Ovary (tissue), 3 donors: ENCODE measurements around the gene FAM8A1.

ENCODE experiments used
- POLR2A ChIP-seq: fragments of 450-650 bp; IDR thresholded peaks from one replicate; pipeline ENCODE4 v1.6.1; 2017; ENCODE audit warnings: antibody characterized with exemption, mild to moderate bottlenecking, moderate library complexity
- TF ChIP-seq, protein P1 (sequence below), 3 donors: fragments of 450-650 bp in 2 of 3; fragments of 200-600 bp in 1 of 3; IDR thresholded peaks; one replicate each; pipeline versions ENCODE4 v1.5.1 to v1.8.0; 2016 to 2022; ENCODE audit warnings: antibody characterized with exemption in 3 of 3, mild to moderate bottlenecking in 1 of 3
- donor health status: DM: no; HTN: no; CAD: no.

DNA sequence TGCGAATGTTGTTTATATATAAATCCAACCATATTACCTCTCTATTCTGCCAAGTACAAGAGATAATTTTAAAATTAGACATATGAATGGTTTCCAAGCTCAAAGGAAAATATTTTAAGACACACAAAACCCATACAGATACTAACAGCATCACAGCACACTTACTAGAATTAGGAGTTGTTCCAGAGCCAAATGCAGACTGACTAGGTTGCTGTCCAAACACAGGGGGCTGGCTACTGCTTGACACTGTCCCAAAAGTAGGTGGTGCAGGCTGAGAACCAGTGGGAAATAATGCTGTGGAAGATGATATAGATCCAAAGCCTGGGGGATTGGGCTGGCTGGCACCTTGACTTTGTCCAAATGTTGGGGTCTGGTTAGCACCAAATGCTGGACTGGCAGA lies 24.3 kb downstream of the FAM8A1 start:
- TF ChIP-seq POLR2A: no peak
- TF ChIP-seq, protein P1, sequence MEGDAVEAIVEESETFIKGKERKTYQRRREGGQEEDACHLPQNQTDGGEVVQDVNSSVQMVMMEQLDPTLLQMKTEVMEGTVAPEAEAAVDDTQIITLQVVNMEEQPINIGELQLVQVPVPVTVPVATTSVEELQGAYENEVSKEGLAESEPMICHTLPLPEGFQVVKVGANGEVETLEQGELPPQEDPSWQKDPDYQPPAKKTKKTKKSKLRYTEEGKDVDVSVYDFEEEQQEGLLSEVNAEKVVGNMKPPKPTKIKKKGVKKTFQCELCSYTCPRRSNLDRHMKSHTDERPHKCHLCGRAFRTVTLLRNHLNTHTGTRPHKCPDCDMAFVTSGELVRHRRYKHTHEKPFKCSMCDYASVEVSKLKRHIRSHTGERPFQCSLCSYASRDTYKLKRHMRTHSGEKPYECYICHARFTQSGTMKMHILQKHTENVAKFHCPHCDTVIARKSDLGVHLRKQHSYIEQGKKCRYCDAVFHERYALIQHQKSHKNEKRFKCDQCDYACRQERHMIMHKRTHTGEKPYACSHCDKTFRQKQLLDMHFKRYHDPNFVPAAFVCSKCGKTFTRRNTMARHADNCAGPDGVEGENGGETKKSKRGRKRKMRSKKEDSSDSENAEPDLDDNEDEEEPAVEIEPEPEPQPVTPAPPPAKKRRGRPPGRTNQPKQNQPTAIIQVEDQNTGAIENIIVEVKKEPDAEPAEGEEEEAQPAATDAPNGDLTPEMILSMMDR (IDR thresholded peaks at IDR 0.05): no peak
